ENCODE measurements around the gene METTL1.
"Not testable (repeated sequence)": the region's sequence is repeated elsewhere in the genome, so short reads cannot be mapped to it uniquely, and the experiment has no call there.

Gene METTL1

GRCh38 chr12:57724936-57725740 is 46.8 kb downstream of the METTL1 start:
- no peak for DNase-seq

GRCh38 chr12:57724003-57724935 is 47.6 kb downstream of the METTL1 start:
- DNase-seq: no peak

- no peak for DNase-seq
Observed at GRCh38 chr12:57723630-57723962, 48.3 kb downstream of the METTL1 start.

GRCh38 chr12:57722716-57723629 is 48.9 kb downstream of the METTL1 start:
- DNase-seq: no peak

- DNase-seq: not testable (repeated sequence)
Observed at GRCh38 chr12:57721846-57722608, 49.9 kb downstream of the METTL1 start.

- no peak for DNase-seq
Observed at GRCh38 chr12:57720606-57721595, 51.0 kb downstream of the METTL1 start.

- DNase-seq: no peak
Observed at GRCh38 chr12:57719777-57720605, 51.9 kb downstream of the METTL1 start.

GRCh38 chr12:57718641-57719528 is 53.0 kb downstream of the METTL1 start:
- no peak for DNase-seq

Data from nucleus accumbens (tissue), 56 donors.